ENCODE results near the gene ANKZF1. TPM values are rescaled to one million over a fixed set of nuclear protein-coding genes. Genes with fewer than 3 reads are reported as not detected.

The ANKZF1 gene
- total RNA-seq, 1 experiment from 2014 or later = 36.2 TPM

- H3K27me3 ChIP-seq (ENCODE audit: control insufficient read depth, insufficient read depth, low read length) = no peaks in the 10 kb centered on the region
- POLR2A ChIA-PET = interaction anchor here (0.6 kb wide), 1 partner anchor 51 kb away, joined by 3 read pairs; no protein-coding TSS in a partner anchor
- TF ChIP-seq SIN3A (IDR thresholded peaks at IDR 0.05; ENCODE audit: borderline replicate concordance, insufficient read depth, low read depth, low read length) (no peak), TCF7L2 (IDR thresholded peaks at IDR 0.05; ENCODE audit: low read depth, low read length) (no peak), POLR2AphosphoS5 (IDR thresholded peaks at IDR 0.05; ENCODE audit: low read depth, low read length) (no peak; the same call in 1 of the 2 replicates)
- TF ChIP-seq, protein P1, sequence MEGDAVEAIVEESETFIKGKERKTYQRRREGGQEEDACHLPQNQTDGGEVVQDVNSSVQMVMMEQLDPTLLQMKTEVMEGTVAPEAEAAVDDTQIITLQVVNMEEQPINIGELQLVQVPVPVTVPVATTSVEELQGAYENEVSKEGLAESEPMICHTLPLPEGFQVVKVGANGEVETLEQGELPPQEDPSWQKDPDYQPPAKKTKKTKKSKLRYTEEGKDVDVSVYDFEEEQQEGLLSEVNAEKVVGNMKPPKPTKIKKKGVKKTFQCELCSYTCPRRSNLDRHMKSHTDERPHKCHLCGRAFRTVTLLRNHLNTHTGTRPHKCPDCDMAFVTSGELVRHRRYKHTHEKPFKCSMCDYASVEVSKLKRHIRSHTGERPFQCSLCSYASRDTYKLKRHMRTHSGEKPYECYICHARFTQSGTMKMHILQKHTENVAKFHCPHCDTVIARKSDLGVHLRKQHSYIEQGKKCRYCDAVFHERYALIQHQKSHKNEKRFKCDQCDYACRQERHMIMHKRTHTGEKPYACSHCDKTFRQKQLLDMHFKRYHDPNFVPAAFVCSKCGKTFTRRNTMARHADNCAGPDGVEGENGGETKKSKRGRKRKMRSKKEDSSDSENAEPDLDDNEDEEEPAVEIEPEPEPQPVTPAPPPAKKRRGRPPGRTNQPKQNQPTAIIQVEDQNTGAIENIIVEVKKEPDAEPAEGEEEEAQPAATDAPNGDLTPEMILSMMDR (IDR thresholded peaks at IDR 0.05) = no peak
- TF ChIP-seq, protein P2, sequence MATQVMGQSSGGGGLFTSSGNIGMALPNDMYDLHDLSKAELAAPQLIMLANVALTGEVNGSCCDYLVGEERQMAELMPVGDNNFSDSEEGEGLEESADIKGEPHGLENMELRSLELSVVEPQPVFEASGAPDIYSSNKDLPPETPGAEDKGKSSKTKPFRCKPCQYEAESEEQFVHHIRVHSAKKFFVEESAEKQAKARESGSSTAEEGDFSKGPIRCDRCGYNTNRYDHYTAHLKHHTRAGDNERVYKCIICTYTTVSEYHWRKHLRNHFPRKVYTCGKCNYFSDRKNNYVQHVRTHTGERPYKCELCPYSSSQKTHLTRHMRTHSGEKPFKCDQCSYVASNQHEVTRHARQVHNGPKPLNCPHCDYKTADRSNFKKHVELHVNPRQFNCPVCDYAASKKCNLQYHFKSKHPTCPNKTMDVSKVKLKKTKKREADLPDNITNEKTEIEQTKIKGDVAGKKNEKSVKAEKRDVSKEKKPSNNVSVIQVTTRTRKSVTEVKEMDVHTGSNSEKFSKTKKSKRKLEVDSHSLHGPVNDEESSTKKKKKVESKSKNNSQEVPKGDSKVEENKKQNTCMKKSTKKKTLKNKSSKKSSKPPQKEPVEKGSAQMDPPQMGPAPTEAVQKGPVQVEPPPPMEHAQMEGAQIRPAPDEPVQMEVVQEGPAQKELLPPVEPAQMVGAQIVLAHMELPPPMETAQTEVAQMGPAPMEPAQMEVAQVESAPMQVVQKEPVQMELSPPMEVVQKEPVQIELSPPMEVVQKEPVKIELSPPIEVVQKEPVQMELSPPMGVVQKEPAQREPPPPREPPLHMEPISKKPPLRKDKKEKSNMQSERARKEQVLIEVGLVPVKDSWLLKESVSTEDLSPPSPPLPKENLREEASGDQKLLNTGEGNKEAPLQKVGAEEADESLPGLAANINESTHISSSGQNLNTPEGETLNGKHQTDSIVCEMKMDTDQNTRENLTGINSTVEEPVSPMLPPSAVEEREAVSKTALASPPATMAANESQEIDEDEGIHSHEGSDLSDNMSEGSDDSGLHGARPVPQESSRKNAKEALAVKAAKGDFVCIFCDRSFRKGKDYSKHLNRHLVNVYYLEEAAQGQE (IDR thresholded peaks at IDR 0.05; ENCODE audit: insufficient read depth in 1 of 2, low read depth in 2 of 2, low read length in 1 of 2) = no peak
- peaks cover 16% of the 10 kb centered on the region for H3K4me1 ChIP-seq (ENCODE audit: control insufficient read depth, insufficient read depth, low read length)
- intact Hi-C loops (cut with micrococcal nuclease; ENCODE audit: unreplicated experiment) = loop anchor here (10.0 kb wide), 1 partner anchor 45 kb away; the partner anchor contains the start of gene NHEJ1
- in situ Hi-C loops (cut with HindIII; ENCODE audit: low pct_unique_long_range_greater_than_20kb, low sequenced_read_pairs) = no loop called here
- ATAC-seq (no peak), DNase-seq (ENCODE audit: low read depth, low spot score) (no peak)
- H3K4me3 ChIP-seq (ENCODE audit: low read depth in 2 of 2, low read length in 2 of 2) = no peak overlapping the region
- no peaks in the 10 kb centered on the region for H3K9me3 ChIP-seq (ENCODE audit: control insufficient read depth, insufficient read depth, low read depth, low read length)
- H3K27ac ChIP-seq (ENCODE audit: low read length) = no peak overlapping the region
- 0 out of 2 replicates have a peak, but pooled peaks cover 2% of the 10 kb centered on the region for H3K36me3 ChIP-seq (ENCODE audit: control insufficient read depth, insufficient read depth, low read length)
- CTCF ChIA-PET = no interaction called here
- BruUV-seq (replicated peaks) = no TSS peak
Measured at GRCh38 chr2:219209236-219210195, 20.1 kb upstream of the ANKZF1 start.

DNA sequence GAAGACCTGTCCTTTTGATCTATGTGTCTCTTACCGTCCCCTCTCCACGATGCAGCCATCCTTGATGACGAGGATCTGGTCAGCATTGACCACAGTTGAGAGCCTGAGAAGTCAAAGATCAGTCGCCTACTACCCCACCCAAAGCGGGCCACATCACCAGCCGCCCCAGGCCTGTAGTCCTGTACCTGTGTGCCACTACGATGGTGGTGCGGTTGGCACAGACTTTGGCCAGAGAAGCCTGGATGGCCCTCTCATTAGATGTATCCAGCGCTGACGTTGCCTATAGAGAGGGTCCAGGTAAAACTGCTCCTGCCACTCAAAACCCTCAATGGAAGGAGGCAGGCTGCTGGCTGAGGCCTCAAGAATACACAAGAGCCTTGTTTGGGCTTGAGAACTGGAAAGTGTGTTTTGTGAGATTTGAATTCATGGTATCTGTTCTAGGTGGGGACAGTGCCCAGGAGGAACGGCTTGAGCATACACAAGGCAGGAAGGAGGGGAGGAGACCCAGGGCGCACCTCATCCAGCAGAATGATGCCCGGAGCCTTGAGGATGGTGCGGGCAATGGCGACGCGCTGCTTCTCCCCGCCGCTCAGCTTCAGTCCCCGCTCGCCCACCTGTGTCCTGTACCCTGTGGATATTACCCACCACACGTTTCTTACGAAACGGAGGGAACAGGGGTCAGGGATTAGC is 19.3 kb upstream of the ANKZF1 start:
- Histone ChIP-seq H3K4me3 (ENCODE audit: low read depth in 2 of 2, low read length in 2 of 2) (no peak overlapping the region), H3K27ac (ENCODE audit: low read length) (no peak overlapping the region), H3K9me3 (ENCODE audit: control insufficient read depth, insufficient read depth, low read depth, low read length) (no peaks in the 10 kb centered on the region), H3K27me3 (ENCODE audit: control insufficient read depth, insufficient read depth, low read length) (no peaks in the 10 kb centered on the region), H3K4me1 (ENCODE audit: control insufficient read depth, insufficient read depth, low read length) (peaks cover 16% of the 10 kb centered on the region), H3K36me3 (ENCODE audit: control insufficient read depth, insufficient read depth, low read length) (0 out of 2 replicates have a peak, but pooled peaks cover 4% of the 10 kb centered on the region)
- CTCF ChIA-PET = no interaction called here
- intact Hi-C loops (cut with micrococcal nuclease; ENCODE audit: unreplicated experiment) = loop anchor here (10.0 kb wide), 1 partner anchor 46 kb away; the partner anchor contains the start of gene NHEJ1
- in situ Hi-C loops (cut with HindIII; ENCODE audit: low pct_unique_long_range_greater_than_20kb, low sequenced_read_pairs) = no loop called here
- DNase-seq (ENCODE audit: low read depth, low spot score) (no peak), ATAC-seq (no peak)
- TF ChIP-seq, protein P1 (IDR thresholded peaks at IDR 0.05) = no peak
- TF ChIP-seq SIN3A (IDR thresholded peaks at IDR 0.05; ENCODE audit: borderline replicate concordance, insufficient read depth, low read depth, low read length) (no peak), POLR2AphosphoS5 (IDR thresholded peaks at IDR 0.05; ENCODE audit: low read depth, low read length) (no peak), TCF7L2 (IDR thresholded peaks at IDR 0.05; ENCODE audit: low read depth, low read length) (no peak)
- TF ChIP-seq, protein P2 (IDR thresholded peaks at IDR 0.05; ENCODE audit: insufficient read depth in 1 of 2, low read depth in 2 of 2, low read length in 1 of 2) = no peak
- BruUV-seq (replicated peaks) = no TSS peak
- POLR2A ChIA-PET = no interaction called here
